Measurements from ENCODE around the gene SPACA1.
"Not testable (repeated sequence)": the region's sequence is repeated elsewhere in the genome, so short reads cannot be mapped to it uniquely, and the experiment has no call there.

Gene SPACA1

GRCh38 chr6:88047510-88048150 is at the start of gene SPACA1:
Gene SPACA1 (plus strand): TSS chr6:88047841. CDS start chr6:88047906, 65 bp downstream.
- DNase-seq, result no peak

DNA sequence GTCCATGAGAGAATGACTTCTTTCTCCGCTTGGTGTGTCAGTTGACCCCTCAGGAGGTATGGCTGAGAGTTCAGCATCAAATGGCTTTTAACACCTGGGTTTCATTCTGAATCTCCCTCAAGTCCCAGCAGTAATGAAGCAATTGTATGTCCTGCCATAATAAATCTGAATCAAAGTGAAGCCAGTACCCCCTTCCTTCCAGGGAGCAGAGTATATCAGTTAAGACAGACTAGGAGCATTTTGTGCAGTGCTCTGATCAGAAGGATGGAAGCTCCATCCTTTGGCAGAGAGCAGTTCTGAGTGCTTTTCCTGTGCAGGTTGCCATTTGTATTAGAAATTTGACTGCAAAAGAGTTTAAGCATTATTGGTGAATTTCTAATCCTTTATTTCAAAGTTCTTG is 46.9 kb upstream of the SPACA1 start:
- no peak for DNase-seq

- not testable (repeated sequence) for DNase-seq
Observed at GRCh38 chr6:88001279-88001678, 46.4 kb upstream of the SPACA1 start.

DNA sequence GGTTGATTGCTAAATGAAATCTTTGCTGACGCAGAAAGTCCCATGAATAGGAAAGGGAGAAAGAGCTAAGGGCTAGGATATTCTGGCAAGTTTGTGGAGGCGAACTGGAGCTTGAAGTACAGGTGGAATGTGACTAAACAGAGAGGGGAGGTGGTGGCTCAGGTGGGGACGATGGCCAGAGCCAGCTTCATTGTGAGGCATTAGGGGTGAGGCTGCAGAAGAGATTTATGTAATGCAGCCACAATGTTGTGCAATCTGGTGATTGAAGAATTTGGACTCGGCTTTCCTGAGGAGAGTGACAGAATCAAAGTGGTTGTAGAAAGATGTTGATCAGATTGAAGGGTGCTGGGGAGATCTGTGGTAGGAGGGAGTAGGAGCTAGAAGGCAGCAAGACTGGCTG is 42.9 kb upstream of the SPACA1 start:
- DNase-seq, result no peak

- DNase-seq, result no peak
Observed at GRCh38 chr6:88006557-88006956, 41.1 kb upstream of the SPACA1 start.

GRCh38 chr6:88008411-88008810 is 39.2 kb upstream of the SPACA1 start:
- no peak for DNase-seq

- DNase-seq, result no peak
Observed at GRCh38 chr6:88008831-88009231, 38.8 kb upstream of the SPACA1 start.

DNA sequence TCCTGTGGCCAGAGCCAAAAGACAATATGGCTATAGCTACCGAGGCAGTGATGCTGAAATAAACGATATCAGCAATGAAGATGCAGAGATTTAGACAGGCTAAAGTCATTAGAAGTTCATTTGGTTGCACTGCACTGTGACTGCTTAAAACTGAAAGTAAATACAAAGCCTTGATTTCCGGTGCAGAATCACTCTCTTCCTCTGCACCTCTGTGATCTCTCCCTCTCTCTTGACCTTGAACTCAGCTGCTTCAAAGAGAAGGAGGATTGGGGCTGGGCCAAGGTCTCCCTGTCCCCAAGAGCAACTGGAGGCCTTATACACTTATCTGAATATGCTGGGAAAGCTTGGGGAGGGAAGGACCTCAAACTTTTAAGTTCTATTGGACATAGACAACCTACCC is 34.6 kb upstream of the SPACA1 start:
- DNase-seq, result no peak

DNA sequence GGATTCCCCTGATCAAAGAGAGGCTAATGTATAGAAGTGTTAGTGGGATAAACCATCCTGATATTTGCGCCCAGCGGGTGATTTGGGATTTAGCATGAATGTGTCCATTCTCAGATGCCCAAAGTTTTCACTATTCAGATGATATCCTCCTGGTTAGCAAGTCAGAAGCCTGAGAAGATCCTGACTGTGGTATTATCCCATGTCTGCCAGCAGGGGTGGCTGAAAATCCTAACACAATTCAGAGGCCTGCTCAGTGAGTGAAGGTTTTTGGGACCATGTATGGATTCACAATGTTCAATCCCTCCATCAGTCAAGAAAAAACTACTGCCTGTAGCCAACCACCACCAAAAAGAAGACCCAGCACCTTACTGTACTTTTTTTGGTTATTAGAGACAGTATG is 34.1 kb upstream of the SPACA1 start:
- DNase-seq, result no peak

DNA sequence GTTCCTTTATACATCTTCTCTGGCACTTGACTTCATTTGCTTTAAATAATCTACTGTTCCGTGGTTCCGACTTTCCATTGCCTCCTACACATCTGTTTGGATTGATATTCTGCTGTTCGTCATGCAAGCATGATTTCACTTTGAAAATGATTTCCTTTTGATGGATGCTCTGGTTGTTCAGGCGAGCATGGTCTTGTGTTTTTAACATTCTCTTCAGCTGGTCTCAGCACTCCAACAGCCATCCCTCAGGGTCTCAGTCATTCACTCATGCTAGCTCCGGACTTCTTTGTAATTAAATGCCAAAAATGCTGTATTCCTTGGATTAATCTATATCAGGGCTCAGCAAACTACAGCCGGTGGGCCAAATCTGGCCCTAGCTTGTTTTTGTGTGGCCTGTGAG is 27.2 kb upstream of the SPACA1 start:
- no peak for DNase-seq

DNA sequence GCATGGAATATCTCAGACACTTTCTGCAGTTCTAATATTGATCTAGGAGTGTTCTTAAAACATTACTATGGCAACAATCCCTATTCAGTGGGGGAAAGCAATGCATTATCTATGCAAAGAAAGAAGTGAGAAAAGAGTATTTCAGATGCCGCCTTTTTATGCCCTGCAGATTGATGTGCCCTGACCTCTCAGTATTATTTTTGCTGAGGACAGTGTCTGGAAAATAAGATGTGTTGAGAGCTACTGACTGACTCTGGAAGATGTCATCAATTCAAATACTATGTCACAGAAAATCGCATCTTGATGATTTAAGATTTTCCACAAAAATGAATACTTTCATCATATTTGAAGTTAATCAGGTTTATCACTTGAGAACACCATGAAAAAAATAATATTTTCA is 22.9 kb upstream of the SPACA1 start:
- DNase-seq, result no peak

GRCh38 chr6:88031550-88031949 is 16.1 kb upstream of the SPACA1 start:
- DNase-seq, result no peak

DNA sequence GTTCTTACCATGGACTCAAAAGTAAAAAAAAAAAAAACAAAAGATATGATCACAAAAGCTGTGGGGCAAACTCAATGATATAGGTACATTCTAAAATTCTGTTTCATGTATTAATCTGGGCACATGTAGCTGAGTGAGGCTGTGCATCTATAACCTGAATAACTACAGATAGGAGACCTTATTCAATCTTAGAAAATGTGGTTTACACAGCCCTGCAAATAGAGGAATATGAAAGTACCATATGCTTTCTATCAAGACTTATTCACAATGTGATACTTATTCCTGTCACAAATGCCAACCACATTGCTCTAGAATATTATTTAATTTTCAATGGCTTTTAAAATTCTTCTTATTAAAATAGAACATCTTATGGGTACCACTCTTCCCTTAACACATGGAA is 3.1 kb upstream of the SPACA1 start:
- no peak for DNase-seq

GRCh38 chr6:88045521-88046136 is 2.0 kb upstream of the SPACA1 start:
- no peak for DNase-seq

GRCh38 chr6:88048578-88048977 is 937 bp downstream of the SPACA1 start:
- DNase-seq, result no peak

- no peak for DNase-seq
Observed at GRCh38 chr6:88050140-88050818, 2.6 kb downstream of the SPACA1 start.

DNA sequence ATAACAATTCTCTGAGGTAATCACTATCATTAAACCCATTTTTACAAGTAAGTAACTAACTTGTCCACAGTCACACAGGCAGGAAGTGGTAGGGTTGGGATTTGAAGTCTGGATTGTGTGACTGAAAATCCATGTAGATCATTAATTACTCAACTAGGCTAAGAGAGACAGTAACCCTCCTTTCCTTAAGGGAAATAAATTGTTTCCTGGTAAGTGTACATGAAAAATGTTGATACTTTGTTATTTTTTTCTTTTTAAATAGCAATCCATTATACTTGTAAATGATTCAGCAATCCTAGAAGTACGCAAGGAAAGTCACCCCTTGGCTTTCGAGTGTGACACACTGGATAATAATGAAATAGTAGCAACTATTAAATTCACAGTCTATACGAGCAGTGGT is 11.6 kb downstream of the SPACA1 start:
- DNase-seq, result no peak

GRCh38 chr6:88062376-88062775 is 14.7 kb downstream of the SPACA1 start:
- DNase-seq, result no peak

- DNase-seq, result no peak
Observed at GRCh38 chr6:88072462-88072861, 24.8 kb downstream of the SPACA1 start.

- DNase-seq, result no peak
Observed at GRCh38 chr6:88074791-88075190, 27.1 kb downstream of the SPACA1 start.

GRCh38 chr6:88077305-88077704 is 29.7 kb downstream of the SPACA1 start:
- DNase-seq, result no peak

- DNase-seq, result no peak
Observed at GRCh38 chr6:88086792-88087191, 39.2 kb downstream of the SPACA1 start.

DNA sequence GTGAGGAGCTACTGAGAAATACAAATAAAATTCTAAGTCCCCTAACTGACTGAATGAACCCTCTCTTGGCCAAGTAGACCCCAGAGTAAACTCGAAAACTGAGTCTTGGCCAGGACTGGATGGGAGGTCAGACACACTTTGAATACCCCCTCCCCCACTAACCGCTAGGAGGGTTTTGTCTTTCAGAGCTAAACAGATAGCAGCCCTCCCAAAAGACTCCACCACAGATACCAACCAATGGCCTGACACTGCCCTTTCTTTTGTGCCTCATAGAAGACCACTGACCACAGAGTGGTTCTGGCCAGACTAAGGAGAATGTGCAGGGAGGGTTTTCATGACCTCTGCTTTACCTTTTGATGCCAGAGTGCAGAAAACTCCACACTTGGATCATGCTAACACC is 42.1 kb downstream of the SPACA1 start:
- no peak for DNase-seq

All from anterior cingulate cortex (tissue), 58 donors.